ENCODE measurements around the gene DHRSX. TPM values are rescaled to one million over a fixed set of nuclear protein-coding genes. Genes with fewer than 3 reads are reported as not detected.

DHRSX gene
- total and polyA plus RNA-seq, 2 of the 13 experiments (the other 11 are each of a cell fraction or from before 2014, with no cell fraction given): 15.5 to 24.3 TPM

DNA sequence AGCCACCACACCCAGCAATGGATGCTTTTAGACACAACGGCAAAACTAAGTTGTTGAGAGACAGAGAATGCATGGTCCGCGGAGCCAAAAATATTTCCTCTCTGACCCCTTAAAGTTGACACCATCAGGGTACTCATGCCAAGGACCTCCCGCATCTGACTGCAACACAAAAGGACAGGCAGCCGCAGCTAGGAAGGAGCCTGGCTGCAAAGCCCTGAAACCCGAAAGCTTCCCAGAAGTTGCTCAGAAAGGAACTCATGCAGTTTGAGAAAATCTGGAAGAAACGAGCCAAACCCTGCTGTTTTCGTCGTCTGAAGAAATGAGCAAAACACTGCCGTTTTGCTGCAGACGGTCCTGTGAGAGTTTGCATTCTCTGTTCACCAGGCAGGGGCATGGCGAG is 16.5 kb downstream of the DHRSX start:
- H2AFZ ChIP-seq (ENCODE audit: low read length): no peak overlapping the region
- intact Hi-C loops (cut with micrococcal nuclease; ENCODE audit: unreplicated experiment): no loop called here
- TF ChIP-seq ZNF776 (CRISPR knock-in tag; IDR thresholded peaks at IDR 0.05): no peak

DNA sequence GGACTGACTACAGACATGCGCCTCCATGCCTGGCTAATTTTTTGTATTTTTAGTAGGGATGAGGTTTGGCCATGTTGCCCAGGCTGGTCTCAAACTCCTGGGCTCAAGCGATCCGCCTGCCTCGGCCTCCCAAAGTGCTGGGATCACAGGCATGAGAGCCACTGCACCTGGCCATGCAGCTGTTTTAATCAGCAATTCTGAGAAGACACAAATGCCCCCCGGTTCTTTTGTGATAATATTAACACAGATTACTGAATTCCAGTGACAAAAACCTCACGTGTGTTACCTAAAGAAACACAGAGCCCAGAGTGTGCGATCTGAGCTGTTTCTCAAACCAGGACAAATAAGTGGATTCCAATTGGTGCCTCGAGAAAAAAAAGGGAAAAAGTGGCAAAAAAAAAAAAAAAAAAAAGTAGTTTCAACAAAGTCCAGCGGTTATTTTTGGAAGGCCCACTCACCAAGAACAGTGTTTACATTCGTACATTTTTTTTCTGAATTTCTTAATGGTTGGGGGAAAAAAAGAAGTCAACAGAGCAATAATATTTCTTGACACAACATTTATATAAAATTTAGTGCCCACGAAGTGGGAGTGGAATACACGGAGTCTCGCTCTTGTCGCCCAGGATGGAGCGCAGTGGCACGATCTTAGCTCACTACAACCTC is 17.2 kb downstream of the DHRSX start:
- no peaks in the 10 kb centered on the region for H3K27me3 ChIP-seq (ENCODE audit: control insufficient read depth in 1 of 2, insufficient read depth in 2 of 2, low read length in 2 of 2)
- in situ Hi-C loops (cut with HindIII; ENCODE audit: extremely low pct_ligation_motif_present, low pct_unique_long_range_greater_than_20kb): no loop called here
- peaks cover 5 to 33% of the 10 kb centered on the region in 2 experiments; a peak in 4 of 5 replicates for H3K36me3 ChIP-seq (replicated peaks in 1 of 2; ENCODE audit: control insufficient read depth in 1 of 2, insufficient read depth in 2 of 2, low read length in 2 of 2)
- no peak overlapping the region for H3K27ac ChIP-seq (ENCODE audit: extremely low read length, insufficient read depth, low read length)
- H2AFZ ChIP-seq (ENCODE audit: low read length): no peak overlapping the region
- H3K4me1 ChIP-seq (ENCODE audit: insufficient read depth, low read length): peaks cover 1% of the 10 kb centered on the region
- DNase-seq (ENCODE audit: low spot score) (no peak), FAIRE-seq (no peak), ATAC-seq (no peak)
- H3K9ac ChIP-seq (ENCODE audit: insufficient read depth, low read depth, low read length): no peak overlapping the region
- H3K79me2 ChIP-seq (ENCODE audit: insufficient read depth, low read length): peaks cover 24% of the 10 kb centered on the region
- H4K20me1 ChIP-seq (ENCODE audit: insufficient read depth, low read length): 0 out of 2 replicates have a peak, but pooled peaks cover 10% of the 10 kb centered on the region
- BruUV-seq (replicated peaks): no TSS peak
- intact Hi-C loops (cut with micrococcal nuclease; ENCODE audit: unreplicated experiment): no loop called here
- WGBS (ENCODE audit: low lambda C conversion rate): 92% methylated on average over 16 of the region's 16 CpGs
- CTCF ChIA-PET (ENCODE audit: low intra/inter-chr PET ratio, low total read pairs): no interaction called here
- no peak overlapping the region for H3K4me3 ChIP-seq (replicated peaks in 1 of 3; ENCODE audit: insufficient read depth in 1 of 3, low read depth in 2 of 3, low read length in 3 of 3)
- POLR2A ChIA-PET: no interaction called here
- no peak overlapping the region for H3K4me2 ChIP-seq (ENCODE audit: low read depth, low read length)
- no peaks in the 10 kb centered on the region for H3K9me3 ChIP-seq (ENCODE audit: low read length)
- TF ChIP-seq BRCA1 (CRISPR knock-in tag; IDR thresholded peaks at IDR 0.05) (no peak), MAF1 (CRISPR knock-in tag; IDR thresholded peaks at IDR 0.05; ENCODE audit: borderline replicate concordance) (no peak), ZNF557 (CRISPR knock-in tag; IDR thresholded peaks at IDR 0.05) (no peak), MTA3 (CRISPR knock-in tag; IDR thresholded peaks at IDR 0.05) (no peak), PHF20 (CRISPR knock-in tag; IDR thresholded peaks at IDR 0.05) (no peak), FLYWCH1 (CRISPR knock-in tag; IDR thresholded peaks at IDR 0.05) (no peak), ZNF7 (CRISPR knock-in tag; IDR thresholded peaks at IDR 0.05) (no peak), ZBTB7B (CRISPR knock-in tag; IDR thresholded peaks at IDR 0.05) (no peak)
- TF ChIP-seq, protein P1, sequence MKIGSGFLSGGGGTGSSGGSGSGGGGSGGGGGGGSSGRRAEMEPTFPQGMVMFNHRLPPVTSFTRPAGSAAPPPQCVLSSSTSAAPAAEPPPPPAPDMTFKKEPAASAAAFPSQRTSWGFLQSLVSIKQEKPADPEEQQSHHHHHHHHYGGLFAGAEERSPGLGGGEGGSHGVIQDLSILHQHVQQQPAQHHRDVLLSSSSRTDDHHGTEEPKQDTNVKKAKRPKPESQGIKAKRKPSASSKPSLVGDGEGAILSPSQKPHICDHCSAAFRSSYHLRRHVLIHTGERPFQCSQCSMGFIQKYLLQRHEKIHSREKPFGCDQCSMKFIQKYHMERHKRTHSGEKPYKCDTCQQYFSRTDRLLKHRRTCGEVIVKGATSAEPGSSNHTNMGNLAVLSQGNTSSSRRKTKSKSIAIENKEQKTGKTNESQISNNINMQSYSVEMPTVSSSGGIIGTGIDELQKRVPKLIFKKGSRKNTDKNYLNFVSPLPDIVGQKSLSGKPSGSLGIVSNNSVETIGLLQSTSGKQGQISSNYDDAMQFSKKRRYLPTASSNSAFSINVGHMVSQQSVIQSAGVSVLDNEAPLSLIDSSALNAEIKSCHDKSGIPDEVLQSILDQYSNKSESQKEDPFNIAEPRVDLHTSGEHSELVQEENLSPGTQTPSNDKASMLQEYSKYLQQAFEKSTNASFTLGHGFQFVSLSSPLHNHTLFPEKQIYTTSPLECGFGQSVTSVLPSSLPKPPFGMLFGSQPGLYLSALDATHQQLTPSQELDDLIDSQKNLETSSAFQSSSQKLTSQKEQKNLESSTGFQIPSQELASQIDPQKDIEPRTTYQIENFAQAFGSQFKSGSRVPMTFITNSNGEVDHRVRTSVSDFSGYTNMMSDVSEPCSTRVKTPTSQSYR (CRISPR knock-in tag; IDR thresholded peaks at IDR 0.05; ENCODE audit: borderline replicate concordance): no peak
- TF ChIP-seq, protein P2, sequence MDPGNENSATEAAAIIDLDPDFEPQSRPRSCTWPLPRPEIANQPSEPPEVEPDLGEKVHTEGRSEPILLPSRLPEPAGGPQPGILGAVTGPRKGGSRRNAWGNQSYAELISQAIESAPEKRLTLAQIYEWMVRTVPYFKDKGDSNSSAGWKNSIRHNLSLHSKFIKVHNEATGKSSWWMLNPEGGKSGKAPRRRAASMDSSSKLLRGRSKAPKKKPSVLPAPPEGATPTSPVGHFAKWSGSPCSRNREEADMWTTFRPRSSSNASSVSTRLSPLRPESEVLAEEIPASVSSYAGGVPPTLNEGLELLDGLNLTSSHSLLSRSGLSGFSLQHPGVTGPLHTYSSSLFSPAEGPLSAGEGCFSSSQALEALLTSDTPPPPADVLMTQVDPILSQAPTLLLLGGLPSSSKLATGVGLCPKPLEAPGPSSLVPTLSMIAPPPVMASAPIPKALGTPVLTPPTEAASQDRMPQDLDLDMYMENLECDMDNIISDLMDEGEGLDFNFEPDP (CRISPR knock-in tag; conservative IDR thresholded peaks at IDR 0.05): no peak
- TF ChIP-seq, protein P3, sequence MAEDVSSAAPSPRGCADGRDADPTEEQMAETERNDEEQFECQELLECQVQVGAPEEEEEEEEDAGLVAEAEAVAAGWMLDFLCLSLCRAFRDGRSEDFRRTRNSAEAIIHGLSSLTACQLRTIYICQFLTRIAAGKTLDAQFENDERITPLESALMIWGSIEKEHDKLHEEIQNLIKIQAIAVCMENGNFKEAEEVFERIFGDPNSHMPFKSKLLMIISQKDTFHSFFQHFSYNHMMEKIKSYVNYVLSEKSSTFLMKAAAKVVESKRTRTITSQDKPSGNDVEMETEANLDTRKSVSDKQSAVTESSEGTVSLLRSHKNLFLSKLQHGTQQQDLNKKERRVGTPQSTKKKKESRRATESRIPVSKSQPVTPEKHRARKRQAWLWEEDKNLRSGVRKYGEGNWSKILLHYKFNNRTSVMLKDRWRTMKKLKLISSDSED (CRISPR knock-in tag; IDR thresholded peaks at IDR 0.05): no peak

More for the DNA sequence above, 16.5 kb downstream of the DHRSX start:
- BruUV-seq (replicated peaks): no TSS peak
- no peaks in the 10 kb centered on the region for H3K9me3 ChIP-seq (ENCODE audit: low read length)
- DNase-seq (ENCODE audit: low spot score) (no peak), ATAC-seq (no peak), FAIRE-seq (no peak)
- peaks cover 17% of the 10 kb centered on the region for H3K79me2 ChIP-seq (ENCODE audit: insufficient read depth, low read length)
- POLR2A ChIA-PET: no interaction called here
- in situ Hi-C loops (cut with HindIII; ENCODE audit: extremely low pct_ligation_motif_present, low pct_unique_long_range_greater_than_20kb): no loop called here
- no peak overlapping the region for H3K9ac ChIP-seq (ENCODE audit: insufficient read depth, low read depth, low read length)
- H3K36me3 ChIP-seq (replicated peaks in 1 of 2; ENCODE audit: control insufficient read depth in 1 of 2, insufficient read depth in 2 of 2, low read length in 2 of 2): peaks cover 9 to 40% of the 10 kb centered on the region in 2 experiments
- H3K4me2 ChIP-seq (ENCODE audit: low read depth, low read length): no peak overlapping the region
- H3K4me1 ChIP-seq (ENCODE audit: insufficient read depth, low read length): no peaks in the 10 kb centered on the region
- WGBS (ENCODE audit: low lambda C conversion rate): 95% methylated on average over 12 of the region's 12 CpGs
- CTCF ChIA-PET (ENCODE audit: low intra/inter-chr PET ratio, low total read pairs): no interaction called here
- H3K27me3 ChIP-seq (ENCODE audit: control insufficient read depth in 1 of 2, insufficient read depth in 2 of 2, low read length in 2 of 2): no peaks in the 10 kb centered on the region
- no peak overlapping the region for H3K27ac ChIP-seq (ENCODE audit: extremely low read length, insufficient read depth, low read length)
- H3K4me3 ChIP-seq (replicated peaks in 1 of 3; ENCODE audit: insufficient read depth in 1 of 3, low read depth in 2 of 3, low read length in 3 of 3): no peak overlapping the region
- 0 out of 2 replicates have a peak, but pooled peaks cover 10% of the 10 kb centered on the region for H4K20me1 ChIP-seq (ENCODE audit: insufficient read depth, low read length)

Measured in HepG2 (cell line).